B cell (primary cell): ENCODE results near the gene SELENBP1. TPM values are rescaled to one million over a fixed set of nuclear protein-coding genes. Genes with fewer than 3 reads are reported as not detected.

Source experiments
- ATAC-seq: fragments of 200-7000 bp; cut with Tn5 transposase; one replicate; pipeline ENCODE4 v1.10.0; 2021; ENCODE audit warnings: low read depth, mild to moderate bottlenecking, moderate number of reproducible peaks, moderate library complexity
- CTCF ChIA-PET: fragments of 350-600 bp; sonication (Branson Sonifier 250); formaldehyde crosslinking; loops from one replicate; lab custom pipeline; 2021; ENCODE audit warnings: antibody characterized with exemption, inconsistent platforms; lab: Charles Lee
- POLR2A ChIA-PET: fragments of 350-600 bp; sonication (Branson Sonifier 250); formaldehyde crosslinking; loops from one replicate; lab custom pipeline; 2021; ENCODE audit warnings: antibody characterized with exemption; lab: Charles Lee
- DNase-seq: peaks from one replicate; pipeline ENCODE4 v3.0.0; 2013
- H2AFZ ChIP-seq: 2 replicates; pipeline ENCODE4 v1.6.1; 2012; ENCODE audit warnings: mild to moderate bottlenecking, low read depth, low read length; ENCODE audit not compliant: insufficient read depth, poor library complexity, severe bottlenecking
- H3K27ac ChIP-seq, 2 donors: 1 replicate in 1 of 2; 2 replicates in 1 of 2; pipeline ENCODE4 v1.5.1; 2012 to 2013; ENCODE audit warnings: low read length in 2 of 2, mild to moderate bottlenecking in 2 of 2, moderate library complexity in 1 of 2
- H3K27me3 ChIP-seq, 4 experiments: fragments of 200-600 bp in 1 of 4; sonication (generic) in 1 of 4; replicated peaks in 1 of 4; 1 replicate in 2 of 4; 2 replicates in 2 of 4; pipeline versions ENCODE4 v1.6.1 to v1.7.0; 2013 to 2016; ENCODE audit warnings: low read length in 3 of 4, mild to moderate bottlenecking in 2 of 4, mixed read lengths in 1 of 4, moderate library complexity in 1 of 4; ENCODE audit not compliant: insufficient read depth in 4 of 4, control insufficient read depth in 3 of 4; ENCODE audit errors: control extremely low read depth in 1 of 4
- H3K36me3 ChIP-seq, 2 experiments: replicated peaks in 1 of 2; 1 replicate in 1 of 2; 2 replicates in 1 of 2; pipeline versions ENCODE4 v1.6.1 to v1.7.1; 2013; ENCODE audit warnings: low read length in 1 of 2; ENCODE audit not compliant: insufficient read depth in 2 of 2, control insufficient read depth in 1 of 2; ENCODE audit errors: control extremely low read depth in 1 of 2, extremely low read depth in 1 of 2
- H3K4me1 ChIP-seq, 2 donors: fragments of 200-600 bp in 1 of 2; sonication (generic) in 1 of 2; 1 replicate in 1 of 2; 2 replicates in 1 of 2; pipeline versions ENCODE4 v1.5.1 to v1.6.1; 2013 to 2017; ENCODE audit warnings: low read length in 2 of 2; ENCODE audit not compliant: control insufficient read depth in 2 of 2, insufficient read depth in 2 of 2
- H3K4me2 ChIP-seq: replicated peaks from 2 replicates; pipeline ENCODE3; 2012; ENCODE audit warnings: mild to moderate bottlenecking, low read depth, low read length; ENCODE audit not compliant: poor library complexity, severe bottlenecking
- H3K4me3 ChIP-seq, 5 experiments: fragments of 200-600 bp in 1 of 5; sonication (generic) in 1 of 5; 1 replicate in 3 of 5; 2 replicates in 2 of 5; pipeline versions ENCODE4 v1.5.1 to v1.7.0; 2011 to 2016; ENCODE audit warnings: low read length in 4 of 5, mild to moderate bottlenecking in 4 of 5, low read depth in 2 of 5, control low read depth in 1 of 5, moderate library complexity in 1 of 5; ENCODE audit not compliant: insufficient read depth in 1 of 5; ENCODE audit errors: control extremely low read depth in 1 of 5, extremely low read depth in 1 of 5
- H3K79me2 ChIP-seq: fragments of 200-600 bp; sonication (generic); one replicate; pipeline ENCODE4 v1.6.0; 2016; ENCODE audit warnings: low read length; ENCODE audit not compliant: control insufficient read depth, insufficient read depth
- H3K9ac ChIP-seq: fragments of 200-600 bp; sonication (generic); 2 replicates; pipeline ENCODE4 v1.6.1; 2017; ENCODE audit warnings: mild to moderate bottlenecking, low read length, moderate library complexity
- H3K9me3 ChIP-seq, 3 donors: one replicate each; pipeline versions ENCODE4 v1.6.1 to v1.7.1; 2013; ENCODE audit warnings: low read length in 2 of 3; ENCODE audit not compliant: control insufficient read depth in 2 of 3, insufficient read depth in 1 of 3; ENCODE audit errors: control extremely low read depth in 1 of 3
- H4K20me1 ChIP-seq: 2 replicates; pipeline ENCODE4 v1.6.0; 2012; ENCODE audit warnings: mild to moderate bottlenecking, low read length; ENCODE audit not compliant: insufficient read depth, control insufficient read depth, poor library complexity, severe bottlenecking
- H3K27ac Mint-ChIP-seq: one replicate; pipeline ENCODE4 v1.8.0; 2021; ENCODE audit warnings: mixed read lengths
- H3K27me3 Mint-ChIP-seq: one replicate; pipeline ENCODE4 v1.8.0; 2021; ENCODE audit warnings: mixed read lengths
- H3K4me1 Mint-ChIP-seq: one replicate; pipeline ENCODE4 v1.8.0; 2021; ENCODE audit warnings: mixed read lengths
- H3K4me3 Mint-ChIP-seq: one replicate; pipeline ENCODE4 v1.8.0; 2021; ENCODE audit warnings: mixed read lengths
- H3K9me3 Mint-ChIP-seq: one replicate; pipeline ENCODE4 v1.8.0; 2022; ENCODE audit warnings: mixed read lengths; ENCODE audit not compliant: insufficient read depth
- EZH2 ChIP-seq: IDR thresholded peaks from 2 replicates; pipeline ENCODE4 v1.6.1; 2012; ENCODE audit warnings: borderline replicate concordance, low read depth, mild to moderate bottlenecking, moderate library complexity, low read length; ENCODE audit not compliant: insufficient read depth, poor library complexity, severe bottlenecking
- WGBS: methylation state at CpG from one replicate; pipeline ENCODE4 v1.1.5; 2013; ENCODE audit warnings: missing lambda C conversion rate; ENCODE audit not compliant: insufficient coverage; 5-methylcytosine and 5-hydroxymethylcytosine counted together
- intact Hi-C: fragments of 100-400 bp; cut with micrococcal nuclease; formaldehyde crosslinking; loops from one replicate; pipeline ENCODE4 v1.10.0; 2022
- polyA plus RNA-seq: library from polyadenylated mRNA; depleted of rRNA; stranded (reverse); fragments of >200 nt; gene quantifications from 2 replicates; pipeline ENCODE4 v1.2.3, GENCODE V29; 2012
- total RNA-seq, 2 donors: library from RNA; stranded (reverse); fragments of 120-200 nt in 1 of 2; gene quantifications; 1 replicate in 1 of 2; 2 replicates in 1 of 2; pipeline versions ENCODE4 v1.2.3 to v1.2.4, GENCODE V29; 2013 to 2022
- TF ChIP-seq, protein P1 (sequence below): fragments of 200-600 bp; IDR thresholded peaks from one replicate; pipeline ENCODE4 v1.8.0; 2022; ENCODE audit warnings: antibody characterized with exemption, mild to moderate bottlenecking

The SELENBP1 gene
- total and polyA plus RNA-seq, 2 donors (not counting 1 experiment from before 2014, with no cell fraction given) = 0.37 TPM; not detected in 1

DNA sequence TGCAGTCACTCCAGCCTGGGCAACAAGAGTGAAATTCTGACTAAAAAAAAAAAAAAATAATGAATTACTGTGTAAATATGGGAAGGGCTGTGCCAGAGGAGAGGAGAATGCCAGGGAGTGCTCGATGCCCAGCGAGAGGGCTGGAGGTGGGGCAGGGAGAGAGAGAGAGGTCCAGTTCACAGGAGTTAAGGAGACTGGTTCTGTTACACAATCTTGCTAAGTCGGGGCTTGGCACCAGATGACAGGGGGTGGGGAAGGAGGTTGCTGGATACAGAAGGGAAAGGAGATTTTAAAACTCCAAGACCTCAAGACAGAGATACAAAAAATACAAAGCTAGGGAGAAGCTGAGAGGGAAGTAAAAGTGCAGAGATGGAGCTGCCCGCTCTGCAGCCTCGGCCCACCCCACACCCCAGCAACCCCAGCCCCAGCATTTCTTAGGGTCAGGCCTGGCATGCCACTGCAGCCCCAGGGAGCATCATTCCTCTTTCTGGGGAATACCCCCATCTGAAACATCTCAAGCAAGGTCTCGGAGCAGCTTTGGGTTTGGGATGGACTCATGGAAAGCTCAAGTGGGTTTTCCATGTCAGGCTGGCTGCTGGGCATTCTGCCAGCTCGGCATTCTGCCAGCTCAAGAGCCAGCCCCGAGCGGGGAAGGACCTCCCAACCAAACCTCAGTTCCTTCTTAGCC, 991 bp downstream of the SELENBP1 start:
- TF ChIP-seq EZH2 = no peak
- TF ChIP-seq, protein P1, sequence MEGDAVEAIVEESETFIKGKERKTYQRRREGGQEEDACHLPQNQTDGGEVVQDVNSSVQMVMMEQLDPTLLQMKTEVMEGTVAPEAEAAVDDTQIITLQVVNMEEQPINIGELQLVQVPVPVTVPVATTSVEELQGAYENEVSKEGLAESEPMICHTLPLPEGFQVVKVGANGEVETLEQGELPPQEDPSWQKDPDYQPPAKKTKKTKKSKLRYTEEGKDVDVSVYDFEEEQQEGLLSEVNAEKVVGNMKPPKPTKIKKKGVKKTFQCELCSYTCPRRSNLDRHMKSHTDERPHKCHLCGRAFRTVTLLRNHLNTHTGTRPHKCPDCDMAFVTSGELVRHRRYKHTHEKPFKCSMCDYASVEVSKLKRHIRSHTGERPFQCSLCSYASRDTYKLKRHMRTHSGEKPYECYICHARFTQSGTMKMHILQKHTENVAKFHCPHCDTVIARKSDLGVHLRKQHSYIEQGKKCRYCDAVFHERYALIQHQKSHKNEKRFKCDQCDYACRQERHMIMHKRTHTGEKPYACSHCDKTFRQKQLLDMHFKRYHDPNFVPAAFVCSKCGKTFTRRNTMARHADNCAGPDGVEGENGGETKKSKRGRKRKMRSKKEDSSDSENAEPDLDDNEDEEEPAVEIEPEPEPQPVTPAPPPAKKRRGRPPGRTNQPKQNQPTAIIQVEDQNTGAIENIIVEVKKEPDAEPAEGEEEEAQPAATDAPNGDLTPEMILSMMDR = no peak
- ATAC-seq (no peak), DNase-seq (no peak)
- Mint-ChIP-seq H3K4me1 (no peaks in the 10 kb centered on the region), H3K27me3 (no peaks in the 10 kb centered on the region), H3K27ac (no peak overlapping the region), H3K4me3 (no peak overlapping the region), H3K9me3 (no peaks in the 10 kb centered on the region)
- H4K20me1 ChIP-seq = no peaks in the 10 kb centered on the region
- CTCF ChIA-PET = interaction anchor here (1.2 kb wide), 1 partner anchor 32 kb away, joined by 3 read pairs; no protein-coding TSS in a partner anchor
- peaks cover 0 to 4% of the 10 kb centered on the region in 2 donors for H3K4me1 ChIP-seq
- no peak overlapping the region for H3K4me2 ChIP-seq
- H2AFZ ChIP-seq = no peak overlapping the region
- H3K9ac ChIP-seq = no peak overlapping the region
- no peaks in the 10 kb centered on the region for H3K36me3 ChIP-seq
- 96% methylated on average over 2 of the region's 9 CpGs for WGBS
- no peaks in the 10 kb centered on the region for H3K27me3 ChIP-seq
- no peak overlapping the region for H3K4me3 ChIP-seq
- POLR2A ChIA-PET = interaction anchor here (0.6 to 0.7 kb wide), 2 partner anchors 24 to 31 kb away, joined by 3 read pairs; no protein-coding TSS in a partner anchor
- H3K27ac ChIP-seq = no peak overlapping the region
- H3K9me3 ChIP-seq = no peaks in the 10 kb centered on the region
- intact Hi-C loops = no loop called here
- no peaks in the 10 kb centered on the region for H3K79me2 ChIP-seq

DNA sequence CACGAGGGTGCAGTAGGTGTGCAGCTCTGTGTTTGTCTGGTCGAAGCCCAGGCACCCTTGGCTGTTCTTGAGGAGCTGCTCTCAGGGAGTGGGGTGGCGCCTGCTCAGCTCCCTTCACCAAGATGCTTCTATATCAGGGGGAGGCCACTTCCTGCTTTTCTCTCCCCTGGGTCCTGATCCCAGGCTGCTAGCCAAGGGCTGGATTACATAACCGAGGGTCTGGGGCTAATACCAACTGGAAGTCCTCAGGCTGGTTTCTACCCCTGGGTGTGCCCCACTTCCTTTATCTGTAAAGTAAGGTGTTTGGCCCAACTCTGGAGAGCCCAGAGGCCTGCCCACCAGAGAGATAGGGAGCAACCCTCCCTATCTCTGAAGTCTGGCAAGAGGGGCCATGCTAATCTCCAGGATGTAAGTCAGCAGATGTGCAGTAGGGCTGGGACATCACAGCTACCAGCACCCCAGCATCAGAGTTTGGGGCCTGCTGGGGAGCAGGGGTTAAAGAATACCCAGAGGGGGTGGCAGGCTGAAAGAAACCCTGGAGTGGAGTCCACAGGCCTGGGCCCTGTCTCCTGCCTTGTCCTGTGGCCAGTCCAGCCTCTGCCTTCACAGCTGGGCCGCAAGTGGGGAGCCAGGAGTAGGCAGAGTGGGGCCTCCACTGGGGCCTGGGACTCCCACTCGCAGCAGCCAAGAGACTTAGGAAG, 2.1 kb downstream of the SELENBP1 start:
- H2AFZ ChIP-seq = peak overlapping the region; percentile 28
- H3K9me3 Mint-ChIP-seq = no peaks in the 10 kb centered on the region
- no peaks in the 10 kb centered on the region for H3K27me3 ChIP-seq
- TF ChIP-seq EZH2 = no peak
- TF ChIP-seq, protein P1 = no peak
- H3K4me3 Mint-ChIP-seq = no peak overlapping the region
- H3K27ac ChIP-seq = no peak overlapping the region
- H3K9ac ChIP-seq = no peak overlapping the region
- H3K4me1 Mint-ChIP-seq = no peaks in the 10 kb centered on the region
- H3K4me3 ChIP-seq = no peak overlapping the region
- ChIA-PET POLR2A (interaction anchor here (0.5 to 1.4 kb wide), 2 partner anchors 13 to 538 kb away, joined by 3 read pairs; no protein-coding TSS in a partner anchor), CTCF (no interaction called here)
- no peaks in the 10 kb centered on the region for H3K27me3 Mint-ChIP-seq
- WGBS = 60% methylated on average over 4 of the region's 6 CpGs
- no peak overlapping the region for H3K4me2 ChIP-seq
- no peak for DNase-seq
- no peaks in the 10 kb centered on the region for H3K79me2 ChIP-seq
- no peaks in the 10 kb centered on the region for H3K9me3 ChIP-seq
- H3K27ac Mint-ChIP-seq = no peak overlapping the region
- H3K4me1 ChIP-seq = peaks cover 0 to 4% of the 10 kb centered on the region in 2 donors
- no peaks in the 10 kb centered on the region for H4K20me1 ChIP-seq
- no peak for ATAC-seq
- intact Hi-C loops = no loop called here
- no peaks in the 10 kb centered on the region for H3K36me3 ChIP-seq
